ENCODE results near the gene WDFY4. TPM values are rescaled to one million over a fixed set of nuclear protein-coding genes. Genes with fewer than 3 reads are reported as not detected.

Gene WDFY4
- total RNA-seq, 1 experiment from 2014 or later = 0.23 TPM

DNA sequence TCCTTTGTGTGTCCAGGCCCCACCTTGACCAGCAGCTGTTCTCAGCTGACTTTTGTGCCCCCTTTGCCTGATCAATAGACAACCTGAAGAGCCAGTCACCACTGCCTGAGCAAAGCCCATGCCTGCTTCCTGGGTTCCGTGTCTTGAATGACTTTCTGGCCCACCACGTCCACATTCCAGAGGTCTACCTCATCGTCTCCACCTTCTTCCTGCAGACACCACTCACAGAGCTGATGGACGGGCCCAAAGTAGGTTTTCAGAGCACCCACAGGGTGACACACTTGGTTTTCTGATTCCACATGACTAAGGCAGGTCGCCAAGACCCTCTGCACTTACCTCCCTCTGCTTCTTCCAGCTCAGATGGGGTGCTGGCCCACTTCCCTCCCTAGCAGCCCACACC, 126.8 kb downstream of the WDFY4 start:
- in situ Hi-C loops (cut with HindIII; ENCODE audit: low pct_unique_long_range_greater_than_20kb, low sequenced_read_pairs) (no loop called here), intact Hi-C loops (cut with micrococcal nuclease; ENCODE audit: unreplicated experiment) (no loop called here)
- no peak overlapping the region for H3K4me3 ChIP-seq (ENCODE audit: low read depth in 2 of 2, low read length in 2 of 2)
- TF ChIP-seq SIN3A (IDR thresholded peaks at IDR 0.05; ENCODE audit: borderline replicate concordance, insufficient read depth, low read depth, low read length) (no peak), TCF7L2 (IDR thresholded peaks at IDR 0.05; ENCODE audit: low read depth, low read length) (no peak), REST (IDR thresholded peaks at IDR 0.05; ENCODE audit: insufficient read depth in 1 of 2, low read depth in 2 of 2, low read length in 1 of 2) (no peak), POLR2AphosphoS5 (IDR thresholded peaks at IDR 0.05; ENCODE audit: low read depth, low read length) (no peak)
- TF ChIP-seq, protein P1, sequence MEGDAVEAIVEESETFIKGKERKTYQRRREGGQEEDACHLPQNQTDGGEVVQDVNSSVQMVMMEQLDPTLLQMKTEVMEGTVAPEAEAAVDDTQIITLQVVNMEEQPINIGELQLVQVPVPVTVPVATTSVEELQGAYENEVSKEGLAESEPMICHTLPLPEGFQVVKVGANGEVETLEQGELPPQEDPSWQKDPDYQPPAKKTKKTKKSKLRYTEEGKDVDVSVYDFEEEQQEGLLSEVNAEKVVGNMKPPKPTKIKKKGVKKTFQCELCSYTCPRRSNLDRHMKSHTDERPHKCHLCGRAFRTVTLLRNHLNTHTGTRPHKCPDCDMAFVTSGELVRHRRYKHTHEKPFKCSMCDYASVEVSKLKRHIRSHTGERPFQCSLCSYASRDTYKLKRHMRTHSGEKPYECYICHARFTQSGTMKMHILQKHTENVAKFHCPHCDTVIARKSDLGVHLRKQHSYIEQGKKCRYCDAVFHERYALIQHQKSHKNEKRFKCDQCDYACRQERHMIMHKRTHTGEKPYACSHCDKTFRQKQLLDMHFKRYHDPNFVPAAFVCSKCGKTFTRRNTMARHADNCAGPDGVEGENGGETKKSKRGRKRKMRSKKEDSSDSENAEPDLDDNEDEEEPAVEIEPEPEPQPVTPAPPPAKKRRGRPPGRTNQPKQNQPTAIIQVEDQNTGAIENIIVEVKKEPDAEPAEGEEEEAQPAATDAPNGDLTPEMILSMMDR (IDR thresholded peaks at IDR 0.05) = no peak
- CTCF ChIA-PET = no interaction called here
- no TSS peak for BruUV-seq (replicated peaks)
- no peak for ATAC-seq
- no peaks in the 10 kb centered on the region for H3K4me1 ChIP-seq (ENCODE audit: control insufficient read depth, insufficient read depth, low read length)
- no peaks in the 10 kb centered on the region for H3K9me3 ChIP-seq (ENCODE audit: control insufficient read depth, insufficient read depth, low read depth, low read length)
- H3K36me3 ChIP-seq (ENCODE audit: control insufficient read depth, insufficient read depth, low read length) = no peaks in the 10 kb centered on the region
- DNase-seq (ENCODE audit: low read depth, low spot score) = no peak
- H3K27ac ChIP-seq (ENCODE audit: low read length) = no peak overlapping the region
- POLR2A ChIA-PET = no interaction called here
- H3K27me3 ChIP-seq (ENCODE audit: control insufficient read depth, insufficient read depth, low read length) = peaks cover 10% of the 10 kb centered on the region

DNA sequence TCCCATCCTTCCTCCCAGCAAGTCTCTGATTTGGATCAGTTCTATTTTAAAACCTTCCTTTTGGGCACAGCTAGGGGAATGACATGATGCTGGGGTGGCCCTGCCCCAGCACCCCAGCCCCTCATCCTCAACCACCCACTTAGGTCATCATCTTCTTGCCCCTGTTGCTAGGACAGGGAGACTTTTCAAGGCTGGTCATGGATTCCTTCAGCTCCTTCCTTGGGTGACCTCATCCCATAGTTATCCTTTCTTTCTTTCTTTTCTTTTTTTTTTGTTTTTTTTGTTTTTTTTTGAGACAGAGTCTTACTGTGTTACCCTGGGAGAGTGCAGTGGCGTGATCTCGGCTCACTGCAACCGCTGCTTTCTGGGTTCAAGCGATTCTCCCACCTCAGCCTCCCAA, 127.2 kb downstream of the WDFY4 start:
- intact Hi-C loops (cut with micrococcal nuclease; ENCODE audit: unreplicated experiment) (no loop called here), in situ Hi-C loops (cut with HindIII; ENCODE audit: low pct_unique_long_range_greater_than_20kb, low sequenced_read_pairs) (no loop called here)
- Histone ChIP-seq H3K27me3 (ENCODE audit: control insufficient read depth, insufficient read depth, low read length) (peaks cover 10% of the 10 kb centered on the region), H3K9me3 (ENCODE audit: control insufficient read depth, insufficient read depth, low read depth, low read length) (no peaks in the 10 kb centered on the region), H3K36me3 (ENCODE audit: control insufficient read depth, insufficient read depth, low read length) (no peaks in the 10 kb centered on the region), H3K27ac (ENCODE audit: low read length) (no peak overlapping the region), H3K4me1 (ENCODE audit: control insufficient read depth, insufficient read depth, low read length) (no peaks in the 10 kb centered on the region), H3K4me3 (ENCODE audit: low read depth in 2 of 2, low read length in 2 of 2) (no peak overlapping the region)
- TF ChIP-seq, protein P1 (IDR thresholded peaks at IDR 0.05) = no peak
- TF ChIP-seq TCF7L2 (IDR thresholded peaks at IDR 0.05; ENCODE audit: low read depth, low read length) (no peak), REST (IDR thresholded peaks at IDR 0.05; ENCODE audit: insufficient read depth in 1 of 2, low read depth in 2 of 2, low read length in 1 of 2) (no peak), POLR2AphosphoS5 (IDR thresholded peaks at IDR 0.05; ENCODE audit: low read depth, low read length) (no peak), SIN3A (IDR thresholded peaks at IDR 0.05; ENCODE audit: borderline replicate concordance, insufficient read depth, low read depth, low read length) (no peak)
- ChIA-PET POLR2A (no interaction called here), CTCF (no interaction called here)
- ATAC-seq (no peak), DNase-seq (ENCODE audit: low read depth, low spot score) (no peak)
- no TSS peak for BruUV-seq (replicated peaks)
